ENCODE measurements around the gene DPP6. TPM values are rescaled to one million over a fixed set of nuclear protein-coding genes. Genes with fewer than 3 reads are reported as not detected.

The DPP6 gene
- total and polyA plus RNA-seq, 2 of the 8 experiments (the other 6 are each of a cell fraction or from before 2014, with no cell fraction given), result 4.7 to 6.8 TPM

GRCh38 chr7:154777908-154778307, 725.7 kb downstream of the DPP6 start:
- no peak overlapping the region for H3K4ac ChIP-seq (replicated peaks; ENCODE audit: insufficient read length, low read depth, low read length)
- 87% methylated on average over 6 of the region's 6 CpGs; no CpG with 5 or more reads in 1 of the 2 experiments for WGBS, 2 experiments (ENCODE audit: extremely low coverage in 1 of 2, insufficient coverage in 1 of 2, insufficient read length in 1 of 2, insufficient replicate concordance in 2 of 2, low coverage in 1 of 2, low lambda C conversion rate in 2 of 2, missing lambda C conversion rate in 1 of 2)
- no peak overlapping the region for H4K8ac ChIP-seq (ENCODE audit: extremely low read depth, insufficient read depth, low read length)
- H3K79me1 ChIP-seq (ENCODE audit: low read depth, low read length), result no peaks in the 10 kb centered on the region
- DNase-seq (ENCODE audit: low read depth in 1 of 2, low spot score in 2 of 2) (no peak), FAIRE-seq (no peak)
- H3K18ac ChIP-seq (ENCODE audit: extremely low read depth, low read length), result no peak overlapping the region
- H3K23ac ChIP-seq (ENCODE audit: insufficient read length), result no peak overlapping the region
- H3K79me2 ChIP-seq (ENCODE audit: control insufficient read depth in 1 of 2, insufficient read depth in 2 of 2, low read length in 2 of 2), result no peaks in the 10 kb centered on the region
- no peak overlapping the region for H4K91ac ChIP-seq (replicated peaks; ENCODE audit: insufficient read length, low read length)
- H3K4me2 ChIP-seq (ENCODE audit: insufficient read depth in 1 of 2, low read depth in 2 of 2, low read length in 2 of 2), result no peak overlapping the region
- no peaks in the 10 kb centered on the region for H3K36me3 ChIP-seq (ENCODE audit: control insufficient read depth in 2 of 4, insufficient read depth in 4 of 4, low read length in 3 of 4)
- H2BK12ac ChIP-seq (ENCODE audit: low read depth, low read length), result no peak overlapping the region
- no peak overlapping the region for H2BK5ac ChIP-seq (ENCODE audit: low read depth, low read length)
- H3K9ac ChIP-seq (replicated peaks in 1 of 4; ENCODE audit: extremely low read depth in 1 of 4, low read depth in 3 of 4, low read length in 3 of 4), result no peak overlapping the region
- H4K5ac ChIP-seq (ENCODE audit: insufficient read length, low read depth, low read length), result no peak overlapping the region
- H3K23me2 ChIP-seq (ENCODE audit: low read depth, low read length), result peaks cover 15% of the 10 kb centered on the region; the same call in 1 of the 2 replicates
- POLR2A ChIA-PET (ENCODE audit: partially characterized antibody), result interaction anchor here (1.5 kb wide), 1 partner anchor 9 kb away, joined by 4 read pairs; no protein-coding TSS in a partner anchor
- CTCF ChIA-PET (ENCODE audit: partially characterized antibody), result interaction anchor here (0.6 to 3.9 kb wide), 12 partner anchors 8 to 152 kb away, joined by 3 to 20 read pairs (median 4); no protein-coding TSS in a partner anchor
- H2BK15ac ChIP-seq (ENCODE audit: low read length), result no peak overlapping the region
- no peak overlapping the region for H3K14ac ChIP-seq (ENCODE audit: insufficient read length)
- no peaks in the 10 kb centered on the region for H3K27me3 ChIP-seq (replicated peaks in 1 of 4; ENCODE audit: control insufficient read depth in 3 of 4, extremely low read depth in 1 of 4, insufficient read depth in 3 of 4, low read length in 3 of 4)
- H3K56ac ChIP-seq (replicated peaks; ENCODE audit: insufficient read length, low read depth, low read length), result no peak overlapping the region
- no peaks in the 10 kb centered on the region for H4K20me1 ChIP-seq (replicated peaks in 1 of 2; ENCODE audit: control insufficient read depth in 1 of 2, insufficient read depth in 2 of 2, low read length in 2 of 2)
- H2BK120ac ChIP-seq (replicated peaks; ENCODE audit: low read depth, low read length), result no peak overlapping the region
- H3K27ac ChIP-seq (ENCODE audit: low read depth, low read length), result no peak overlapping the region
- H3K9me3 ChIP-seq (ENCODE audit: insufficient read depth in 2 of 2, low read depth in 1 of 2, low read length in 1 of 2), result no peaks in the 10 kb centered on the region
- no peak overlapping the region for H3K4me3 ChIP-seq (ENCODE audit: extremely low read depth in 1 of 4, insufficient read depth in 2 of 4, low read depth in 3 of 4, low read length in 4 of 4)
- no peak overlapping the region for H2BK20ac ChIP-seq (ENCODE audit: low read length)
- H3K4me1 ChIP-seq (replicated peaks in 1 of 4; ENCODE audit: control insufficient read depth in 3 of 4, insufficient read depth in 4 of 4, low read length in 3 of 4), result peaks cover 0 to 3% (median 0%) of the 10 kb centered on the region in 4 experiments; a peak in 1 of 7 replicates
- H2AK5ac ChIP-seq (ENCODE audit: low read depth, low read length), result no peak overlapping the region
- H2AFZ ChIP-seq (ENCODE audit: low read length), result no peak overlapping the region
- TF ChIP-seq POLR2AphosphoS5 (IDR thresholded peaks at IDR 0.05; ENCODE audit: low read depth, low read length), result no peak
- no peak for TF ChIP-seq TAF1 (IDR thresholded peaks at IDR 0.05; ENCODE audit: low read depth, low read length)
- TF ChIP-seq FOSL1 (IDR thresholded peaks at IDR 0.05; ENCODE audit: insufficient read depth, low read depth, low read length), result no peak
- TF ChIP-seq MAX (IDR thresholded peaks at IDR 0.05), result no peak
- TF ChIP-seq YY1 (IDR thresholded peaks at IDR 0.05; ENCODE audit: low read depth, low read length), result no peak
- no peak for TF ChIP-seq SIX5 (IDR thresholded peaks at IDR 0.05; ENCODE audit: low read depth, low read length)
- TF ChIP-seq CHD1 (IDR thresholded peaks at IDR 0.05; ENCODE audit: low read depth, low read length), result no peak
- TF ChIP-seq EGR1 (IDR thresholded peaks at IDR 0.05; ENCODE audit: borderline replicate concordance, low read depth, low read length), result no peak
- TF ChIP-seq SRF (IDR thresholded peaks at IDR 0.05; ENCODE audit: low read depth, low read length), result no peak
- no peak for TF ChIP-seq ATF2 (IDR thresholded peaks at IDR 0.05; ENCODE audit: low read length)
- no peak for TF ChIP-seq NRF1 (IDR thresholded peaks at IDR 0.05; ENCODE audit: low read depth, low read length)
- TF ChIP-seq RFX5 (IDR thresholded peaks at IDR 0.05; ENCODE audit: borderline replicate concordance, low read depth, low read length), result no peak
- no peak for TF ChIP-seq CHD2 (IDR thresholded peaks at IDR 0.05; ENCODE audit: low read length)
- TF ChIP-seq TEAD4 (IDR thresholded peaks at IDR 0.05; ENCODE audit: low read depth, low read length), result no peak
